Colonic mucosa (tissue), 4 donors: Measurements from ENCODE around the gene DCT. TPM values are rescaled to one million over a fixed set of nuclear protein-coding genes. Genes with fewer than 3 reads are reported as not detected.

ENCODE experiments used
- DNase-seq: peaks from one replicate; pipeline ENCODE4 v3.0.0-alpha.2; 2020
- H3K27ac ChIP-seq: fragments of 200-600 bp; one replicate; pipeline ENCODE4 v1.8.0; 2021
- H3K27me3 ChIP-seq: fragments of 200-600 bp; one replicate; pipeline ENCODE4 v1.8.0; 2021
- H3K36me3 ChIP-seq: fragments of 200-600 bp; one replicate; pipeline ENCODE4 v1.8.0; 2021
- H3K4me1 ChIP-seq: fragments of 200-600 bp; one replicate; pipeline ENCODE4 v1.8.0; 2021; ENCODE audit warnings: mild to moderate bottlenecking
- H3K4me3 ChIP-seq: fragments of 200-600 bp; one replicate; pipeline ENCODE4 v1.8.0; 2021
- H3K9ac ChIP-seq, 2 donors: one replicate each; pipeline ENCODE4 v1.7.0; 2013; ENCODE audit warnings: control low read depth in 2 of 2, low read depth in 2 of 2, low read length in 2 of 2
- H3K9me3 ChIP-seq: fragments of 200-600 bp; one replicate; pipeline ENCODE4 v1.8.0; 2021
- CTCF ChIP-seq: fragments of 200-600 bp; IDR thresholded peaks from one replicate; pipeline ENCODE4 v1.8.0; 2022; ENCODE audit warnings: antibody characterized with exemption, mild to moderate bottlenecking
- intact Hi-C: fragments of 100-400 bp; cut with DNase I; formaldehyde crosslinking; loops from one replicate; pipeline ENCODE4 v1.14.1; 2022
- total RNA-seq, 2 donors: library from RNA; stranded (reverse); fragmentation: NEBNext Ultra II Directional in 1 of 2; extraction: Animal tissue kit (Norgen Biotek cat#: 25700) in 1 of 2; gene quantifications; one replicate each; pipeline ENCODE4 v1.2.1, GENCODE V29; 2021
- donor health status: healthy.
- donor health status: DM: no; HTN: no; CAD: no.
- donor health status: DM: no; HTN: no; CAD: no.

Gene DCT
- total RNA-seq, 2 donors from 2014 or later: 0.11 TPM; not detected in 1

- Histone ChIP-seq H3K36me3 (no peaks in the 10 kb centered on the region), H3K27me3 (no peaks in the 10 kb centered on the region)
- intact Hi-C loops: no loop called here
Observed at GRCh38 chr13:94495806-94496205, 16.3 kb upstream of the DCT start.

GRCh38 chr13:94494026-94494425 lies 14.5 kb upstream of the DCT start:
- H3K4me3 ChIP-seq: no peak overlapping the region
- DNase-seq: no peak
- no peak overlapping the region for H3K9ac ChIP-seq
- no peaks in the 10 kb centered on the region for H3K36me3 ChIP-seq
- TF ChIP-seq CTCF: no peak
- no peaks in the 10 kb centered on the region for H3K27me3 ChIP-seq
- H3K4me1 ChIP-seq: no peaks in the 10 kb centered on the region
- no peaks in the 10 kb centered on the region for H3K9me3 ChIP-seq
- intact Hi-C loops: no loop called here
- H3K27ac ChIP-seq: no peak overlapping the region

More at GRCh38 chr13:94495806-94496205, 16.3 kb upstream of the DCT start:
- TF ChIP-seq CTCF: no peak
- DNase-seq: no peak
- Histone ChIP-seq H3K9me3 (no peaks in the 10 kb centered on the region), H3K4me1 (no peaks in the 10 kb centered on the region), H3K9ac (no peak overlapping the region), H3K27ac (no peak overlapping the region), H3K4me3 (no peak overlapping the region)

- Histone ChIP-seq H3K27me3 (no peaks in the 10 kb centered on the region), H3K9me3 (no peaks in the 10 kb centered on the region), H3K9ac (no peak overlapping the region), H3K4me1 (no peaks in the 10 kb centered on the region), H3K36me3 (no peaks in the 10 kb centered on the region), H3K4me3 (no peak overlapping the region), H3K27ac (no peak overlapping the region)
- no peak for TF ChIP-seq CTCF
- no peak for DNase-seq
- intact Hi-C loops: no loop called here
Observed at GRCh38 chr13:94487043-94487442, 7.6 kb upstream of the DCT start.

- DNase-seq: no peak
- H3K9ac ChIP-seq: no peak overlapping the region
- intact Hi-C loops: no loop called here
- H3K27me3 ChIP-seq: no peaks in the 10 kb centered on the region
- no peak overlapping the region for H3K27ac ChIP-seq
- H3K9me3 ChIP-seq: no peaks in the 10 kb centered on the region
- TF ChIP-seq CTCF: no peak
- no peak overlapping the region for H3K4me3 ChIP-seq
- no peaks in the 10 kb centered on the region for H3K4me1 ChIP-seq
- no peaks in the 10 kb centered on the region for H3K36me3 ChIP-seq
Observed at GRCh38 chr13:94483970-94484369, 4.5 kb upstream of the DCT start.

- no peak for DNase-seq
- intact Hi-C loops: no loop called here
- no peaks in the 10 kb centered on the region for H3K36me3 ChIP-seq
- H3K4me3 ChIP-seq: no peak overlapping the region
- no peak overlapping the region for H3K27ac ChIP-seq
- H3K4me1 ChIP-seq: no peaks in the 10 kb centered on the region
- TF ChIP-seq CTCF: no peak
- no peak overlapping the region for H3K9ac ChIP-seq
- H3K27me3 ChIP-seq: no peaks in the 10 kb centered on the region
- no peaks in the 10 kb centered on the region for H3K9me3 ChIP-seq
Observed at GRCh38 chr13:94481941-94482340, 2.5 kb upstream of the DCT start.
